GM19467 (cell line): ENCODE results near the gene GLP1R.

Source experiments
- ATAC-seq: cut with Tn5 transposase; IDR thresholded peaks from one replicate; pipeline ENCODE4 v1.9.1; 2021; ENCODE audit warnings: mild to moderate bottlenecking, moderate library complexity; ENCODE audit not compliant: unreplicated experiment

GLP1R gene

DNA sequence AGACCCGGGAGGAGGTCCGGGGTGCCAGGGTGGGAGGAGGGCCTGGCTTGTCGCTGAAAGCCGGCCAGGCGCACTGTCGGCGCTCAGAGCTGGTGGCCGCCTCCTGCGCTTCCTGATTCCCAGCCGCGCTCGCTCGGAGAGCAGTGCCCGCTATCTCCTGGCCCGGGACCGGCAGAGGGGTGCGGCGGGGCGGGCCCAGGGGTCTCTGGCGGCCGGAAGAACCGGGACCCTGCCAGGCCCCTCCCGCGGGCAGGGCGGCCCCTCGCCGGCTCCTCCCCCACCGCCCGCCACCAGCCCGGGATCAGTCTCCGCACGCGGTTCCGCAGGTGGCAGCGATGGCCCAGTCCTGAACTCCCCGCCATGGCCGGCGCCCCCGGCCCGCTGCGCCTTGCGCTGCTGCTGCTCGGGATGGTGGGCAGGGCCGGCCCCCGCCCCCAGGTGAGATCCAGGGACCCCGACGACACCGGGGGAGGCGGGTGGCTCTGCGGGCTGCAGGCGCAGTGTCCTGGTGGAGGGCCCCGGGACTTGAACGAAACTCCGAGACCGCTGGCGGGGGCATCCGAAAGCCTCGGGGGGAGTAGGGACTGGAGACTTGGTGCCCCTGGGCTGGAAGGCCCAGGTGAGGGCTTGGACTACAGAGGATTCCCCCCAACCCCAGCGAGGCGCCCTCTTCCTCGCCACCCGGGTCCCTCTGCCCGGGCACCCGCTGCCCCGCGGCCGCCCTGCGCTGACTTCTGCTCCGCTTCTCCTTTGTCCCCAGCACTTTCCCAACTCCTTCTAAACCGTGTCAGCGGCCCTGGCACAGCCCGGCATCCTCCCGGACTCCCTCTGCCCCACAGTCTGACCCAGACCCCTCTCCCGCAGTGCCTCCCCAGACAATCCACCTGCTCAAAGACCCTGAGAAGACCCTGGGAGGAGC, at the start of gene GLP1R:
Gene GLP1R (plus strand): TSS at position 301 of the 919 bp plus-strand sequence. CDS start 60 bp downstream, at position 361.
- no peak for ATAC-seq

DNA sequence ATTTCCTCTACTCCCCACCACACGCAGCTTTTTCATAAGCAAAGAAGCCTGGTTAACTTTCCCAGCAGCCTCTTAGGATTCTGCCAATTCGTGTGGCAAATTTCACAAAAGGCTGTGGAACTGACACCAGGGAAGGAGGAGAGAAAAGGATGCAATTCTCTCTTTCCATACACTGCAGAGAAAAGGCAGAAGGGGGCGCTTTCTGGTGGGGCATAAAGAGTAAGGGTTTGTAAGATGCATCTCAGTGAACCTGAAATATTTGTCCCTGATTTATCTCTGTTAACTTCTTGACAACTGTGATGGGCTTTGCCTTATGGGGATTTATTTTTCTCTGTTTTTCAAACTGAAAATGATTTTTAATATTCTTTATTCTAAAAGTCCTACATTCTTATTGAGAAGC, 45.5 kb upstream of the GLP1R start:
- ATAC-seq: no peak

- no peak for ATAC-seq
Measured at GRCh38 chr6:39003492-39003891, 45.1 kb upstream of the GLP1R start.

DNA sequence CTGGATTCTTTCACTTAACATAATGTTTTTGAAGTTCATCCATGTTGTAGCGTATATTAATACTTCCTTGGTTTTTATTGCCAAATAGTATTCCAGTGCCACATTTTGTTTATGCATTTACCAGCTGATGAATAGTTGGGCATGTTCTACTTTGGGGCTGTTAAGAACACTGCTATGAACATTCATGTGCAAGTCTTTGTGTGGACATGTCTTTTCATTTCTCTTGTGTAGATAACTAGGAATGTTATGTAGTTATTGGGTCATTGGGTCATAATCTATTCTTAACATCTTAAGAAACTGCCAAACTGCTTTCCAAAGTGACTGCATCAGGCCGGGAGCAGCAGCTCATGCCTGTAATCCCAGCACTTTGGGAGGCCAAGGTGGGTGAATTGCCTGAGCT, 43.8 kb upstream of the GLP1R start:
- ATAC-seq: no peak

DNA sequence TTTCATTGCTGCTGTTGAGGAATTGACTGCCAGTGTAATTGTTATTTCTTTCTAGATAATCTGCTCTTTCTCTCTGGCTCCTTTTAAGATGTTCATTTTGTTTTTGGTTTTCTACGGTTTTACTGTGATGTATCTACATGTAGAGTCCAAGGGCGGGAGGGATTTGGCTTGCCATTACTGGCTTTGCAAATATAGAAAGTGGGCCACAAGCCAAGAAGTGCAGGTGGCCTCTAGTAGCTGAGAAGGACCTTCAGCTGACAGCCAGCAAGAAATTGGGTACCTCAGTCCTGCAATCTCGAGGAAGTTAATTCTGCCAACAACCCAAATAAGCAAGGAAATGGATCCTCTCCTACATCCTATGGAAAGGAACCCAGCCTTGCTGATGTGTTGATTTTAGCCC, 42.8 kb upstream of the GLP1R start:
- no peak for ATAC-seq

- ATAC-seq: no peak
Measured at GRCh38 chr6:39007575-39007974, 41.0 kb upstream of the GLP1R start.

GRCh38 chr6:39008737-39009136, 39.8 kb upstream of the GLP1R start:
- ATAC-seq: no peak

DNA sequence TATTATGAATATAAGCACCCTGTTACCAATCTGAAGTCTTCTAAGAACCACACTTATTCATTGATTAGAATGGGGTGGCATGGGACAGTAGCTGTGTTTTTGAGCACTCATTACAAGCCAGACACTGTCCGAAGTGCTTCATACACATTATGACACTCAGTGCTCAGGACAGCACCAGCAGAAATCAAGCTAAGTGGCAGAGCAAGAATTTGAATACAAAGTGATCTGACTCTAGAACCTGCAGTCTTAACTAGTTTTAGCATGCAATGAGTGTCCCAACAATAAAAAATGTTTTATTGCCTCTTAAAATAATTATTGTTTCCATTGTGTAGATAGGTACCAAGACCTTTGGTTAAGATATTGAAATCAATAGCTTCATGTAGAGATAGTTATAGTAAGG, 39.1 kb upstream of the GLP1R start:
- ATAC-seq: no peak

GRCh38 chr6:39016839-39017546, 31.6 kb upstream of the GLP1R start:
- ATAC-seq: no peak

DNA sequence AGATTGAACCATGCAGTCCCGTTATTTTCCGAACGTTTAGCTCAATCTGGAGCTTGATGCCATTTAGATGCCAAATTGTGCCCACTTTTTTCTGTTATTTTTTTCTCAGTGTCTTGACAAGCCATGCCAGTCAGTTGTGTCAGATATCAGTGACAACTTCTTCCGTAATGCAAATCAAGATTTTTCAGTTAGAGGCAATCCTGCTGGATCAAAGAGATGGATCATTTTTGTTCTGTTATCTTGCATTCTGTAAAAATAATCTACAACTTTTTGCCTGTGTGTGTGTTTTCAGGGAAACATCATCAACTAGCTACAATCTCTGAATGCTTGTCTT, 31.1 kb upstream of the GLP1R start:
- no peak for ATAC-seq

- no peak for ATAC-seq
Measured at GRCh38 chr6:39018103-39018502, 30.5 kb upstream of the GLP1R start.

DNA sequence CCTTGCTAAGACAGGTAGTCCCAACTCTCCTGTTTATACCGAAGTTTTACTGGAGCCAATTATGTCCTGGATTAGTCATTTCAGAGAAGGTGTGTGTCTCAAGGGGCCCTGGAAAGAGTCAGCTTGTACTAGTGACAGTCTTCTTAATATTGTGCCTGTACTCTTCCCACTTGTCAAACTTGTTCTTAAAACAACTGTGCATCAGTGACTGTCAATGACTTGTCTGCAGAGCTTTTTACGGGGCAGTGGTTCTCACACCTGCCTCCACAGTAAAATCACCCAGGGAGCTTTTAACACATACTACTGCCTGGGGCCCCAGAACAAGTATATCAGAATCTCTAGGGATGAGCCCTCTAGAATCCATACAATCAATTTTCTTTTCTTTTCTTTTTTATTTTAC, 28.4 kb upstream of the GLP1R start:
- ATAC-seq: no peak

GRCh38 chr6:39021041-39021440, 27.5 kb upstream of the GLP1R start:
- no peak for ATAC-seq

DNA sequence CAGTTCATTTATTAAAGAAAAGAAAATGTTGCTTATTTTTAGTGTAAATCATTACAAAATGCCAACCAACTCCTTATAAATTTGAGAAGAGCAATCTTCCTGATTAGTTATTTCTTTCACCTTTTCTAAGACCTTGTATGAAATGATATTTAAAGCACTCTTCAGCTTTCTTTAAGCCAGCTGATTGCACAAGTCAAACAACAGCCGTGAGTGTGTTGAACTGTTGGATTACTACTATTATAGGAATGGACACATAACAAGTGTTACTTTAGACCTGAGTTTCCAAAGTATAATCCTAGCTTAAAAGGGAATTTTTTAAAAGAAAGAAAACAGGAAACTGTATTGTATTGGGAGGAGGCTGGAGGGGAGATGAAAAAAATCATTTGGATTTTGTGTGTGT, 26.8 kb upstream of the GLP1R start:
- ATAC-seq: no peak

DNA sequence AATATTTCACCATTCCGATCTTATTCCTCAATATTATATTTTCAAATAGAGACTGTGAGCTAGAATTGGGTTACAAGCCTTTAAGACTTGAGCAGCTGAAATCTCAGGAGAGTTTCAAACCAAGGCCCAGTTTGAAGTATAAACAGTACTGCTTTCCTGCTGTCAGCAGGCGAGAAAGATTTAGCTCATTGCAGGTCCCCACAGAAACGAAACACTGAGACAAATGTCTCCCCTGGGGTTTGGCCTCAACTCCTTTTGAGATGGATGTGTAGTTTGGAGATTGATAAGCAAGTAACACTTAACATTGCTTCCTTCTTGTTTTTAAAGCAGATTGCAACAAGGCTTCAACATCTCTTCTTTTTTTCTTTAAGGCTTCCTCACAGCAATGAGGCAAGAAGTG, 22.4 kb upstream of the GLP1R start:
- ATAC-seq: no peak

DNA sequence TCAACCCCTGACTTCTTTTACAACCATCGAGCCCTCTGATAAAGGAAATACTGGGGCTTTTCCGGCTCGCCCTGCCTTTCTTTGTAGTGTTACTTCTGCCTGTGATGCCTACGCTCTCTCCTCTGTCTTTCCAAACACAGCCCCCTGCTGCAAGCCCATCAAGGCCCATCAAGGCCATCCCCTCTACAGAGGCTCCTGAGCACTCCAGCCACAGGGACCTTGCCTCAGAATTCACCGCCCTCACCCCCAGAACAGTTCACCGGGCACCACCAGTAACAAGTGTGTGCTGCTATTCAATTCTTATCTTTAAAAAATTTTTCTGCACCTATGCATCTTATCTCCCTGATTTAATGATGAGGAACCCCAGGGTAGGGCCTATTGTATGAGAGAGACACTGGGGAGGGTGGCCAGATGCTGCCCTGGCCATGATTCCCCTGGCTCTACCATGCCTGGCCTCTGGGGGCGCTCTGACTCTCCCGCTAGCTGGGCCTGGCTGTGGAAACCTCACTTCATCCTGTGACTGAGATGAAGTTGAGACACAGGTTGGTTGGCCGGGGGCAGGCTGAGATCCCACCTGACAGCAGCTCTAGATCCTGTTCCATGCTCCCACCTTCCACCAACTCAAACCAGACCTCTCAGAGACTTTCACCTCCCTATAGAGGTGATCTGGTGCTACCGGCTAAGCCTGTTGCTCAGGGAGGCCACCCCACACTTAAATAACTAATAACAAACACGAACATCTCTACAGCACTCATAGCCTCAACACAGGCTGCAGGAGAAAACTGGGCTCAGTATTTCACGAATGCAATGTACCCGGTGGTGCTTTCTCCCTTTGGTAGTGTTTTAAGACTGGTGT, 19.2 kb upstream of the GLP1R start:
- ATAC-seq: no peak

GRCh38 chr6:39035681-39036080, 12.9 kb upstream of the GLP1R start:
- no peak for ATAC-seq

DNA sequence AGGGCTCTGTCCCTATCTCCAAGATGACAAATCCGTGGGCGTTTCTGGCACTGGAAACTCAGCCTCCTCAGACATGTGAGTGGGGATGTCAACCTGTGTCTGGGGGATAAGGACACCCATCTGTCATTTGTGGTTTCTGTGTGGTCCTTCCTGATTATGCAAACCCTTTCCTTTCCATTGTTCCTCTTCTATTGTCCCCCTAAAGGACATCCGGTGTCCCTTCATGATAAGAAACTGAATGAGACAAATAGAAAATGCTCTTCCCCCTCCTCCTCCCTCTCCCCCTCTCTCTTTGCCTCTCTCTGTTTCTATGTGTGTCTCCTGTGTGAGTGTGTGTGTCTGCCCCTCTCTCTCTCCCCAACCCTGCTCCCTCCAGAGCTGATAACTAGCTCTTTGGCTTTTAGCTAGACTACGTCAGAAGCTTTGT, 11.5 kb upstream of the GLP1R start:
- ATAC-seq: no peak

DNA sequence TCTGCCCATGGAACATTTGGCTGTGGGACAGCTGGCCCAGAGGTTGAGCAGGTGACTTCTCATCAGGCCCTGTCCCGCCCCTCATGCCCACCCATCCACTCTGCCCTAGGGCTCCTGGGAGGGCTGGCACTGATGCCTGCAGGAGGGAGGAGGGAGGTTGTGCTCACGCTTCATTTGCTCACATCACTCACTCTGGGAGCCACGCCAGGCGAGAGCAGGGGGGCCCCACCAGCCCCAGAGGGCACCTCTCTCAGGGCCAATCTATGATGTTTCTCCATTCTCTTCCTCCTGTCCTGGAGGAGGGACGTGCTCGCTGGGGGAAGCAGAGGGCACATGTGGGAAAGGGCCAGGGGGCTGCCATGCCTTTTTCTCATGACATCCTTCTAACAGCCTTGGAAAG, 10.9 kb upstream of the GLP1R start:
- ATAC-seq: no peak

GRCh38 chr6:39040080-39040673, 8.4 kb upstream of the GLP1R start:
- ATAC-seq: no peak

GRCh38 chr6:39041072-39041471, 7.5 kb upstream of the GLP1R start:
- no peak for ATAC-seq
